Heart right ventricle (tissue), 16 donors: ENCODE measurements around the gene UBE2G2. TPM values are rescaled to one million over a fixed set of nuclear protein-coding genes. Genes with fewer than 3 reads are reported as not detected.

Experiments used
- ATAC-seq, 8 donors: fragments of 200-7000 bp; cut with Tn5 transposase; one replicate each; pipeline ENCODE4 v1.9.1; 2020; ENCODE audit warnings: mild to moderate bottlenecking in 8 of 8, moderate library complexity in 8 of 8, moderate number of reproducible peaks in 1 of 8
- DNase-seq, 2 donors: peaks; one replicate each; pipeline ENCODE4 v3.0.0-alpha.2; 2020
- H3K27ac ChIP-seq, 10 donors: fragments of 200-600 bp; sonication (generic) in 2 of 10; one replicate each; pipeline versions ENCODE4 v1.5.0 to v1.8.0; 2020 to 2022; ENCODE audit warnings: mild to moderate bottlenecking in 3 of 10
- H3K27me3 ChIP-seq, 7 donors: fragments of 200-600 bp; one replicate each; pipeline ENCODE4 v1.8.0; 2021 to 2022; ENCODE audit warnings: mild to moderate bottlenecking in 2 of 7
- H3K36me3 ChIP-seq, 9 donors: fragments of 200-600 bp; sonication (generic) in 1 of 9; one replicate each; pipeline versions ENCODE4 v1.5.0 to v1.8.0; 2020 to 2022; ENCODE audit warnings: mild to moderate bottlenecking in 2 of 9
- H3K4me1 ChIP-seq, 9 donors: fragments of 200-600 bp; sonication (generic) in 1 of 9; one replicate each; pipeline versions ENCODE4 v1.5.0 to v1.8.0; 2020 to 2022; ENCODE audit warnings: mild to moderate bottlenecking in 4 of 9
- H3K4me3 ChIP-seq, 10 donors: fragments of 200-600 bp; sonication (generic) in 2 of 10; one replicate each; pipeline versions ENCODE4 v1.5.0 to v1.8.0; 2020 to 2022; ENCODE audit warnings: mild to moderate bottlenecking in 7 of 10, moderate library complexity in 2 of 10
- H3K9me3 ChIP-seq, 11 donors: fragments of 200-600 bp in 10 of 11; sonication (generic) in 2 of 11; one replicate each; pipeline versions ENCODE4 v1.5.0 to v1.8.0; 2013 to 2022; ENCODE audit warnings: mild to moderate bottlenecking in 2 of 11, control low read depth in 1 of 11, moderate library complexity in 1 of 11
- CTCF ChIP-seq, 9 donors: fragments of 200-600 bp; sonication (generic) in 2 of 9; IDR thresholded peaks; one replicate each; pipeline versions ENCODE4 v1.5.0 to v1.8.0; 2021 to 2022; ENCODE audit warnings: antibody characterized with exemption in 9 of 9, mild to moderate bottlenecking in 5 of 9, moderate library complexity in 1 of 9
- WGBS, 2 donors: extraction: QIAGEN DNeasy Blood & Tissue Kit; methylation state at CpG; one replicate each; pipeline ENCODE4 v1.1.7; 2013; ENCODE audit warnings: inconsistent platforms in 1 of 2; 5-methylcytosine and 5-hydroxymethylcytosine counted together
- intact Hi-C, 10 donors: fragments of 100-400 bp; cut with DNase I; formaldehyde crosslinking; loops; one replicate each; pipeline versions ENCODE4 v1.11.1 to v1.14.2; 2022
- polyA plus RNA-seq, 2 donors: library from polyadenylated mRNA; stranded (reverse); fragments of 200-250 nt; gene quantifications; one replicate each; pipeline ENCODE4 v1.2.3, GENCODE V29; 2013
- total RNA-seq, 10 donors: library from RNA; stranded (reverse); fragmentation: NEBNext Ultra II Directional in 3 of 10; extraction: Animal tissue kit (Norgen Biotek cat#: 25700) in 3 of 10; gene quantifications; one replicate each; pipeline versions ENCODE4 v1.2.1 to v1.2.4, GENCODE V29; 2021 to 2023
- donor health status: Arrhythmogenic right ventricular cardiomyopathy.
- donor health status: ischemic (EF 13 %, LVEDD 7.1; RV severe dilation, severe dysfunction).
- donor health status: healthy with polysubstance abuse.
- donor health status: DM: no; HTN: yes; CAD: no.
- donor health status: DM: no; HTN: no; CAD: no.
- donor health status: ischemic (EF 25% LVEDD 6.9; RV normal size, moderate dysfunction).
- donor health status: ischemic (EF 25% LVEDD 5.7; RV mildly dilated, moderate dysfunction).
- donor health status: healthy.
- donor health status: DM: yes; HTN: yes; CAD: no.
- donor health status: Ischemic cardiomyopathy.
- donor health status: ischemic (EF 35%, LVEDD 5.7; RV mildly dilated, moderate dysfunction).
- donor health status: nonischemic (EF 11% LVEDD 7.7; RV severe dilation, severe dysfunction).
- donor health status: DM: yes; HTN: yes; CAD: no.
- donor health status: PGD.
- donor health status: ischemic (EF 29% LVEDD 5.4; RV normal size, mild dysfunction).
- donor health status: nonischemic (EF 23%, LVEDD 6.1; RV moderate dilation, normal function).

Gene UBE2G2
- total and polyA plus RNA-seq, 12 donors, result 39.6 to 89.5 (median 63.2) TPM

GRCh38 chr21:44758781-44759627, 42.6 kb downstream of the UBE2G2 start:
- intact Hi-C loops, result no loop called here
- H3K36me3 ChIP-seq, result no peaks in the 10 kb centered on the region
- no peak for ATAC-seq
- H3K9me3 ChIP-seq, result peaks cover 0 to 20% (median 6%) of the 10 kb centered on the region in 11 donors
- no peaks in the 10 kb centered on the region for H3K27me3 ChIP-seq
- H3K4me1 ChIP-seq, result peaks cover 0 to 6% (median 0%) of the 10 kb centered on the region in 9 donors
- no peak overlapping the region for H3K27ac ChIP-seq
- no peak overlapping the region for H3K4me3 ChIP-seq
- no peak for DNase-seq
- 77 to 82% methylated on average over 26 of the region's 26 CpGs for WGBS, 2 donors
- no peak for TF ChIP-seq CTCF (IDR thresholded peaks at IDR 0.05)

GRCh38 chr21:44758141-44758561, 43.5 kb downstream of the UBE2G2 start:
- DNase-seq (no peak), ATAC-seq (no peak)
- Histone ChIP-seq H3K9me3 (peaks cover 0 to 23% (median 6%) of the 10 kb centered on the region in 11 donors), H3K27me3 (no peaks in the 10 kb centered on the region), H3K4me1 (peaks cover 0 to 6% (median 0%) of the 10 kb centered on the region in 9 donors), H3K27ac (no peak overlapping the region), H3K4me3 (no peak overlapping the region), H3K36me3 (no peaks in the 10 kb centered on the region)
- intact Hi-C loops, result no loop called here
- WGBS, 2 donors, result 93 to 96% methylated on average over 8 of the region's 8 CpGs
- no peak for TF ChIP-seq CTCF (IDR thresholded peaks at IDR 0.05)

- peaks cover 0 to 23% (median 6%) of the 10 kb centered on the region in 11 donors for H3K9me3 ChIP-seq
- ATAC-seq (no peak), DNase-seq (no peak)
- H3K4me3 ChIP-seq, result no peak overlapping the region
- H3K36me3 ChIP-seq, result no peaks in the 10 kb centered on the region
- H3K27ac ChIP-seq, result no peak overlapping the region
- intact Hi-C loops, result no loop called here
- no peaks in the 10 kb centered on the region for H3K27me3 ChIP-seq
- TF ChIP-seq CTCF (IDR thresholded peaks at IDR 0.05), result no peak
- peaks cover 0 to 7% (median 2%) of the 10 kb centered on the region in 9 donors for H3K4me1 ChIP-seq
- 88 to 93% methylated on average over 6 of the region's 6 CpGs for WGBS, 2 donors
Observed at GRCh38 chr21:44757731-44758130, 43.9 kb downstream of the UBE2G2 start.

- Histone ChIP-seq H3K4me1 (peaks cover 0 to 7% (median 3%) of the 10 kb centered on the region in 9 donors), H3K9me3 (peaks cover 0 to 23% (median 6%) of the 10 kb centered on the region in 11 donors), H3K27ac (no peak overlapping the region), H3K4me3 (no peak overlapping the region), H3K27me3 (peaks cover 0 to under 1% (median 0%) of the 10 kb centered on the region in 7 donors), H3K36me3 (no peaks in the 10 kb centered on the region)
- 91 to 96% methylated on average over 23 of the region's 23 CpGs for WGBS, 2 donors
- no peak for DNase-seq
- intact Hi-C loops, result no loop called here
- TF ChIP-seq CTCF (IDR thresholded peaks at IDR 0.05), result no peak
- ATAC-seq, result no peak
Observed at GRCh38 chr21:44756423-44757185, 45.0 kb downstream of the UBE2G2 start.
